Measurements from ENCODE around the gene CCDC121. TPM values are rescaled to one million over a fixed set of nuclear protein-coding genes. Genes with fewer than 3 reads are reported as not detected.

CCDC121 gene
- total and polyA plus RNA-seq, 9 of the 15 experiments (the other 6 are each of a cell fraction or from before 2014, with no cell fraction given) = 2.2 to 4.7 (median 4.1) TPM

DNA sequence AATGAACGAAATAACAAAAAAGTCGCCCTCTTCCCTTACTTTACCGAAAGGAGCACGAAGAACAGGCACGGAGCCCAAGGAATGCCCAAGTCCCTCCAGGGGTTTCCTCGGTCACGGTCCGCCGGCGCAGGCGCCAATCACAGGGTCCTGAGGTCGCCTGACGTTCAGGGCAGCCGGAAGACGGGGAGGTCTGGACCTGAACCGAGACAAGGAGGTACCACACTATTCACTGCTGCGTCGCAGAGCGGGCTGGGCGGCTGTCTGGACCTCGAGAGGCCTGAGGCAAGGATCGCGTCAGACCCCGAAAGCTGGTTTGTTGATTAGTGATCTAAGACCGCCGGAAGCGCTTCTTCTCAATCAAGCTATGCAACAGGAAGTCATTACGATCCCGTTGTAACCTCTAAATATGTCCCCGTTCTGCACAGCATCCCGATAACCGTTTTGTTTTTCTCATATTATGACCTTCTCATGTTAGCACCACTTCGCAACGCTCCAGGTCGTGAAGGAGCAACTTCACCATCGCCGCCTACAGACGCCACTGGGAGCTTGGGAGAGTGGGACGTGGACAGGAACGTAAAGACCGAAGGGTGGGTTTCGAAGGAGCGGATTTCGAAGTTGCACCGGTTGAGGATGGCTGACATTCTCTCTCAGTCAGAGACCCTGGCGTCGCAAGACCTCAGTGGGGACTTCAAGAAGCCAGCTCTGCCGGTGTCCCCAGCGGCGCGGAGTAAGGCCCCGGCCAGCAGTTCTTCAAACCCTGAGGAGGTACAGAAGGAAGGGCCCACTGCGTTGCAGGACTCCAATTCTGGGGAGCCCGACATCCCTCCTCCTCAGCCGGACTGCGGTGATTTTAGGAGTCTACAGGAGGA is 34.7 kb upstream of the CCDC121 start, which contains the start of the genes SLC4A1AP and SUPT7L (continued):
- TF ChIP-seq ZBTB1 (CRISPR knock-in tag; IDR thresholded peaks at IDR 0.05; ENCODE audit: borderline replicate concordance, low read depth) (peak; percentile 33; the same call in 1 of the 2 replicates), CREM (IDR thresholded peaks at IDR 0.05; ENCODE audit: low read depth) (peak; percentile 81; the same call in 1 of the 2 replicates), RBM39 (optimal IDR thresholded peaks at IDR 0.05; ENCODE audit: low read depth, low read length) (peak; percentile 81), ZNF263 (CRISPR knock-in tag; IDR thresholded peaks at IDR 0.05; ENCODE audit: borderline replicate concordance) (peak; percentile 85), BMI1 (IDR thresholded peaks at IDR 0.05; ENCODE audit: low read length) (no peak), MAZ (CRISPR knock-in tag; conservative IDR thresholded peaks at IDR 0.05 in 1 of 2, IDR thresholded peaks at IDR 0.05 in 1 of 2) (peak; percentile 11 to 34; a peak in 1 of 4 replicates), ZNF408 (CRISPR knock-in tag; IDR thresholded peaks at IDR 0.05; ENCODE audit: low read depth) (no peak), CC2D1A (IDR thresholded peaks at IDR 0.05) (0 out of 2 replicates have a peak, but pooled peaks have one; percentile 53), NFIC (IDR thresholded peaks at IDR 0.05) (peak; percentile 72), NR2C1 (IDR thresholded peaks at IDR 0.05) (peak; percentile 98), NR2C1 (tag; IDR thresholded peaks at IDR 0.05) (peak; percentile 99), SNRNP70 (optimal IDR thresholded peaks at IDR 0.05; ENCODE audit: low read depth, low read length) (no peak), BCOR (IDR thresholded peaks at IDR 0.05) (peak; percentile 86; the same call in 1 of the 2 replicates), ZNF12 (CRISPR knock-in tag; IDR thresholded peaks at IDR 0.05) (0 out of 2 replicates have a peak, but pooled peaks have one; percentile 45), FOXM1 (IDR thresholded peaks at IDR 0.05; ENCODE audit: low read depth) (peak; percentile 68), FOXM1 (CRISPR knock-in tag; IDR thresholded peaks at IDR 0.05; ENCODE audit: low read depth) (no peak)
- TF ChIP-seq, protein P1, sequence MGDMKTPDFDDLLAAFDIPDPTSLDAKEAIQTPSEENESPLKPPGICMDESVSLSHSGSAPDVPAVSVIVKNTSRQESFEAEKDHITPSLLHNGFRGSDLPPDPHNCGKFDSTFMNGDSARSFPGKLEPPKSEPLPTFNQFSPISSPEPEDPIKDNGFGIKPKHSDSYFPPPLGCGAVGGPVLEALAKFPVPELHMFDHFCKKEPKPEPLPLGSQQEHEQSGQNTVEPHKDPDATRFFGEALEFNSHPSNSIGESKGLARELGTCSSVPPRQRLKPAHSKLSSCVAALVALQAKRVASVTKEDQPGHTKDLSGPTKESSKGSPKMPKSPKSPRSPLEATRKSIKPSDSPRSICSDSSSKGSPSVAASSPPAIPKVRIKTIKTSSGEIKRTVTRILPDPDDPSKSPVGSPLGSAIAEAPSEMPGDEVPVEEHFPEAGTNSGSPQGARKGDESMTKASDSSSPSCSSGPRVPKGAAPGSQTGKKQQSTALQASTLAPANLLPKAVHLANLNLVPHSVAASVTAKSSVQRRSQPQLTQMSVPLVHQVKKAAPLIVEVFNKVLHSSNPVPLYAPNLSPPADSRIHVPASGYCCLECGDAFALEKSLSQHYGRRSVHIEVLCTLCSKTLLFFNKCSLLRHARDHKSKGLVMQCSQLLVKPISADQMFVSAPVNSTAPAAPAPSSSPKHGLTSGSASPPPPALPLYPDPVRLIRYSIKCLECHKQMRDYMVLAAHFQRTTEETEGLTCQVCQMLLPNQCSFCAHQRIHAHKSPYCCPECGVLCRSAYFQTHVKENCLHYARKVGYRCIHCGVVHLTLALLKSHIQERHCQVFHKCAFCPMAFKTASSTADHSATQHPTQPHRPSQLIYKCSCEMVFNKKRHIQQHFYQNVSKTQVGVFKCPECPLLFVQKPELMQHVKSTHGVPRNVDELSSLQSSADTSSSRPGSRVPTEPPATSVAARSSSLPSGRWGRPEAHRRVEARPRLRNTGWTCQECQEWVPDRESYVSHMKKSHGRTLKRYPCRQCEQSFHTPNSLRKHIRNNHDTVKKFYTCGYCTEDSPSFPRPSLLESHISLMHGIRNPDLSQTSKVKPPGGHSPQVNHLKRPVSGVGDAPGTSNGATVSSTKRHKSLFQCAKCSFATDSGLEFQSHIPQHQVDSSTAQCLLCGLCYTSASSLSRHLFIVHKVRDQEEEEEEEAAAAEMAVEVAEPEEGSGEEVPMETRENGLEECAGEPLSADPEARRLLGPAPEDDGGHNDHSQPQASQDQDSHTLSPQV (IDR thresholded peaks at IDR 0.05) = 0 out of 2 replicates have a peak, but pooled peaks have one; percentile 42

All from K562 (cell line).